Measurements from ENCODE around the gene PTPRA. TPM values are rescaled to one million over a fixed set of nuclear protein-coding genes. Genes with fewer than 3 reads are reported as not detected.
"Not testable (repeated sequence)": the region's sequence is repeated elsewhere in the genome, so short reads cannot be mapped to it uniquely, and the experiment has no call there.

The PTPRA gene
- total RNA-seq, 6 experiments from 2014 or later: 15.7 to 22.1 (median 18.6) TPM

- Histone ChIP-seq H3K4me3 (no peak overlapping the region), H3K36me3 (peaks cover 0 to 26% (median 12%) of the 10 kb centered on the region in 4 donors), H3K4me1 (peaks cover 0 to 11% (median 2%) of the 10 kb centered on the region in 4 donors), H3K27me3 (no peaks in the 10 kb centered on the region), H3K9me3 (no peaks in the 10 kb centered on the region), H3K27ac (no peak overlapping the region)
- DNase-seq (no peak), ATAC-seq (no peak)
- TF ChIP-seq POLR2A (IDR thresholded peaks at IDR 0.05) (no peak), CTCF (IDR thresholded peaks at IDR 0.05) (peak in 1 of 4 donors; percentile 9)
- intact Hi-C loops (cut with DNase I): no loop called here
- 54% methylated on average over 6 of the region's 7 CpGs for WGBS (ENCODE audit: insufficient coverage, low coverage, low lambda C conversion rate, missing lambda C conversion rate)
Observed at GRCh38 chr20:3051385-3052019, 178.2 kb downstream of the PTPRA start.

- DNase-seq (no peak), ATAC-seq (peak in 1 of 4 donors; percentile 35)
- intact Hi-C loops (cut with DNase I): no loop called here
- Histone ChIP-seq H3K9me3 (no peaks in the 10 kb centered on the region), H3K4me3 (no peak overlapping the region), H3K27ac (no peak overlapping the region), H3K36me3 (no peaks in the 10 kb centered on the region), H3K4me1 (no peaks in the 10 kb centered on the region), H3K27me3 (no peaks in the 10 kb centered on the region)
- no CpG with 5 or more reads among the region's 3 CpGs for WGBS (ENCODE audit: insufficient coverage, low coverage, low lambda C conversion rate, missing lambda C conversion rate)
- TF ChIP-seq POLR2A (IDR thresholded peaks at IDR 0.05) (no peak), CTCF (IDR thresholded peaks at IDR 0.05) (no peak)
Observed at GRCh38 chr20:3059489-3059888, 186.2 kb downstream of the PTPRA start.

GRCh38 chr20:3064119-3064518 lies 190.8 kb downstream of the PTPRA start:
- H3K4me3 ChIP-seq; H3K36me3 ChIP-seq; ATAC-seq; intact Hi-C loops (cut with DNase I); DNase-seq; H3K9me3 ChIP-seq; H3K27ac ChIP-seq; H3K27me3 ChIP-seq: not testable (repeated sequence)
- WGBS (ENCODE audit: insufficient coverage, low coverage, low lambda C conversion rate, missing lambda C conversion rate): 89% methylated on average over 4 of the region's 6 CpGs
- peaks cover 0 to 21% (median 3%) of the 10 kb centered on the region in 4 donors for H3K4me1 ChIP-seq

- 32% methylated on average over 22 of the region's 23 CpGs for WGBS (ENCODE audit: insufficient coverage, low coverage, low lambda C conversion rate, missing lambda C conversion rate)
- Histone ChIP-seq H3K36me3 (no peaks in the 10 kb centered on the region), H3K4me3 (no peak overlapping the region), H3K27ac (peak overlapping the region in 1 of 3 donors; percentile 40), H3K9me3 (no peaks in the 10 kb centered on the region), H3K4me1 (peaks cover 0 to 38% (median 3%) of the 10 kb centered on the region in 4 donors), H3K27me3 (no peaks in the 10 kb centered on the region)
- ATAC-seq (peak; percentile 27 to 76 (median 54)), DNase-seq (peak in 2 of 3 donors; percentile 88 to 91)
- intact Hi-C loops (cut with DNase I): no loop called here
- TF ChIP-seq POLR2A (IDR thresholded peaks at IDR 0.05): no peak
- TF ChIP-seq CTCF (IDR thresholded peaks at IDR 0.05): peak in 1 of 4 donors; percentile 3
Observed at GRCh38 chr20:3067139-3068014, 194.1 kb downstream of the PTPRA start.

- DNase-seq (no peak), ATAC-seq (no peak)
- Histone ChIP-seq H3K36me3 (no peaks in the 10 kb centered on the region), H3K4me1 (peaks cover 0 to 44% (median 3%) of the 10 kb centered on the region in 4 donors), H3K27me3 (no peaks in the 10 kb centered on the region), H3K27ac (peak overlapping the region in 1 of 3 donors; percentile 40), H3K4me3 (no peak overlapping the region), H3K9me3 (no peaks in the 10 kb centered on the region)
- 54% methylated on average over 5 of the region's 8 CpGs for WGBS (ENCODE audit: insufficient coverage, low coverage, low lambda C conversion rate, missing lambda C conversion rate)
- intact Hi-C loops (cut with DNase I): no loop called here
- TF ChIP-seq POLR2A (IDR thresholded peaks at IDR 0.05) (no peak), CTCF (IDR thresholded peaks at IDR 0.05) (no peak)
Observed at GRCh38 chr20:3068075-3068474, 194.8 kb downstream of the PTPRA start.

All from right lobe of liver (tissue), 6 donors.